OCI-LY7 (cell line): Measurements from ENCODE around the gene MACROD2. TPM values are rescaled to one million over a fixed set of nuclear protein-coding genes. Genes with fewer than 3 reads are reported as not detected.

Experiments used
- BruUV-seq: library from RNA; stranded (reverse); fragments of 400-500 nt; replicated peaks from 2 replicates; lab custom pipeline; 2021; lab: Mats Ljungman, UMichigan
- CTCF ChIA-PET: fragments of 300-600 bp; sonication (Branson Sonifier 250); formaldehyde crosslinking; loops from one replicate; lab custom pipeline; 2022; ENCODE audit warnings: antibody characterized with exemption; ENCODE audit not compliant: unreplicated experiment; lab: Charles Lee
- POLR2A ChIA-PET: fragments of 300-600 bp; sonication (Branson Sonifier 250); formaldehyde crosslinking; loops from one replicate; lab custom pipeline; 2022; ENCODE audit warnings: antibody characterized with exemption; lab: Charles Lee
- DNase-seq: peaks from one replicate; pipeline ENCODE4 v3.0.0-alpha.2; 2015; ENCODE audit warnings: low spot score
- H2AFZ ChIP-seq: fragments of 200-600 bp; sonication (generic), shearing (Covaris generic); 2 replicates; pipeline ENCODE4 v1.6.1; 2014; ENCODE audit warnings: mild to moderate bottlenecking, antibody characterized with exemption, low read length, moderate library complexity
- H3K27ac ChIP-seq: fragments of 200-600 bp; sonication (generic); 2 replicates; pipeline ENCODE4 v1.5.1; 2014; ENCODE audit warnings: mixed run types, low read depth, mild to moderate bottlenecking, moderate library complexity, low read length, inconsistent platforms; ENCODE audit not compliant: poor library complexity, severe bottlenecking
- H3K36me3 ChIP-seq: fragments of 200-600 bp; sonication (generic); 2 replicates; pipeline ENCODE4 v1.6.1; 2014; ENCODE audit warnings: mild to moderate bottlenecking, antibody characterized with exemption, low read length, moderate library complexity, mixed read lengths; ENCODE audit not compliant: insufficient read depth
- H3K4me1 ChIP-seq: fragments of 200-600 bp; sonication (generic); 2 replicates; pipeline ENCODE4 v1.5.1; 2014; ENCODE audit warnings: mild to moderate bottlenecking, low read length; ENCODE audit not compliant: insufficient read depth, poor library complexity, severe bottlenecking
- H3K4me2 ChIP-seq: fragments of 200-600 bp; sonication (generic); 2 replicates; pipeline ENCODE4 v1.6.1; 2014; ENCODE audit warnings: mild to moderate bottlenecking, low read length
- H3K4me3 ChIP-seq: fragments of 200-600 bp; sonication (generic); 2 replicates; pipeline ENCODE4 v1.5.1; 2014; ENCODE audit warnings: mild to moderate bottlenecking, low read depth, low read length; ENCODE audit not compliant: poor library complexity, severe bottlenecking
- H3K79me2 ChIP-seq: fragments of 200-600 bp; sonication (generic); 2 replicates; pipeline ENCODE4 v1.6.1; 2016; ENCODE audit warnings: low read depth, mild to moderate bottlenecking, low read length, moderate library complexity, mixed read lengths; ENCODE audit not compliant: insufficient read depth
- H3K9me2 ChIP-seq: fragments of 200-600 bp; sonication (generic); 2 replicates; pipeline ENCODE4 v1.6.1; 2016; ENCODE audit warnings: mild to moderate bottlenecking, low read length, mixed read lengths; ENCODE audit not compliant: insufficient read depth
- H3K9me3 ChIP-seq: fragments of 200-600 bp; sonication (generic); 2 replicates; pipeline ENCODE4 v1.6.1; 2014; ENCODE audit warnings: mild to moderate bottlenecking, mixed run types, low read length, mixed read lengths
- H4K20me1 ChIP-seq: fragments of 200-600 bp; sonication (generic); 2 replicates; pipeline ENCODE4 v1.6.1; 2014; ENCODE audit warnings: mild to moderate bottlenecking, antibody characterized with exemption, low read length, moderate library complexity, mixed read lengths; ENCODE audit not compliant: insufficient read depth
- CTCF ChIP-seq: fragments of 200-600 bp; sonication (generic); conservative IDR thresholded peaks from 2 replicates; pipeline ENCODE4 v1.5.1; 2014; ENCODE audit warnings: mild to moderate bottlenecking, antibody characterized with exemption, low read length, moderate library complexity, mixed read lengths
- EZH2phosphoT487 ChIP-seq: fragments of 200-600 bp; sonication (generic); IDR thresholded peaks from 2 replicates; pipeline ENCODE4 v1.6.1; 2018; ENCODE audit warnings: low read depth, borderline replicate concordance, mild to moderate bottlenecking, mixed run types, antibody characterized with exemption, low read length, moderate library complexity, mixed read lengths
- intact Hi-C: fragments of 100-400 bp; cut with micrococcal nuclease; formaldehyde crosslinking; loops from one replicate; pipeline ENCODE4 v1.10.0; 2022; ENCODE audit not compliant: unreplicated experiment
- total RNA-seq, 2 experiments: library from RNA; depleted of rRNA in 1 of 2; stranded (reverse); fragments of >200 nt in 1 of 2; shearing (Covaris generic) in 1 of 2; gene quantifications; 2 replicates each; pipeline ENCODE4 v1.2.3, GENCODE V29; 2014 to 2022

The MACROD2 gene
- total RNA-seq, 2 experiments from 2014 or later: 0.09 to 4.5 TPM

GRCh38 chr20:15642676-15643075 is 1647.4 kb downstream of the MACROD2 start:
- no peak overlapping the region for H2AFZ ChIP-seq
- intact Hi-C loops: no loop called here
- no peak overlapping the region for H3K27ac ChIP-seq
- CTCF ChIA-PET: no interaction called here
- no peak overlapping the region for H3K4me3 ChIP-seq
- TF ChIP-seq CTCF: no peak
- no peak for TF ChIP-seq EZH2phosphoT487
- no peaks in the 10 kb centered on the region for H3K79me2 ChIP-seq
- POLR2A ChIA-PET: no interaction called here
- no TSS peak for BruUV-seq
- no peaks in the 10 kb centered on the region for H3K4me1 ChIP-seq
- H3K9me2 ChIP-seq: no peaks in the 10 kb centered on the region
- H3K9me3 ChIP-seq: no peaks in the 10 kb centered on the region
- no peak for DNase-seq
- no peak overlapping the region for H3K4me2 ChIP-seq
- H3K36me3 ChIP-seq: no peaks in the 10 kb centered on the region
- no peaks in the 10 kb centered on the region for H4K20me1 ChIP-seq

GRCh38 chr20:15643713-15644112 is 1648.4 kb downstream of the MACROD2 start:
- Histone ChIP-seq H3K36me3 (no peaks in the 10 kb centered on the region), H3K9me2 (no peaks in the 10 kb centered on the region), H3K9me3 (no peaks in the 10 kb centered on the region), H2AFZ (no peak overlapping the region), H3K4me2 (no peak overlapping the region), H3K4me1 (no peaks in the 10 kb centered on the region), H4K20me1 (no peaks in the 10 kb centered on the region), H3K4me3 (no peak overlapping the region), H3K79me2 (no peaks in the 10 kb centered on the region), H3K27ac (no peak overlapping the region)
- intact Hi-C loops: no loop called here
- POLR2A ChIA-PET: interaction anchor here (0.6 kb wide), 1 partner anchor 1731 kb away, joined by 3 read pairs; no protein-coding TSS in a partner anchor
- CTCF ChIA-PET: no interaction called here
- peak; percentile 18 for DNase-seq
- BruUV-seq: no TSS peak
- peak; percentile 68 for TF ChIP-seq CTCF
- TF ChIP-seq EZH2phosphoT487: no peak

DNA sequence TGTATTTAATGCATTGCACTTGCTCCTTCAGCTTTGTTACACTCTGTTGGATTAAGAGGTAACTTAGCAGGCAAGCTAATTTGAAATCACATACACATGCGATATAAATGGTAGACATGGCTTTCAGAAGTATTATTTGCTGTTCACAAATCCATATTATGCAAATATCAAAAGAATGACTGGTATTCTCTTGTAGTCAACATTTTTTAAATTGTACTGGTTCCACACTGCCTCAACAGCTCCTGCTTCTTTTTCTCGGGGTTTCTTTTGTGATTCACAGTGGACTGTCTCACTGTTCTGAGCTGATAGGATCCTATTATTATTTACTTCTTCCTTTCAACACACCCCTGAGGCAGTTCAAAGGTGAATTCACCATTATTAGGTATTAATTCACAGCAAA is 1650.5 kb downstream of the MACROD2 start:
- POLR2A ChIA-PET: interaction anchor here (0.8 to 1.3 kb wide), 2 partner anchors 11 to 173 kb away, joined by 4 read pairs; no protein-coding TSS in a partner anchor
- no peak for DNase-seq
- Histone ChIP-seq H3K4me1 (no peaks in the 10 kb centered on the region), H3K4me3 (no peak overlapping the region), H3K9me2 (no peaks in the 10 kb centered on the region), H3K27ac (no peak overlapping the region), H2AFZ (no peak overlapping the region), H4K20me1 (no peaks in the 10 kb centered on the region), H3K36me3 (no peaks in the 10 kb centered on the region), H3K9me3 (no peaks in the 10 kb centered on the region), H3K4me2 (no peak overlapping the region), H3K79me2 (no peaks in the 10 kb centered on the region)
- intact Hi-C loops: no loop called here
- no peak for TF ChIP-seq EZH2phosphoT487
- no peak for TF ChIP-seq CTCF
- no TSS peak for BruUV-seq
- CTCF ChIA-PET: no interaction called here
